ENCODE results near the gene SRC.

SRC gene

DNA sequence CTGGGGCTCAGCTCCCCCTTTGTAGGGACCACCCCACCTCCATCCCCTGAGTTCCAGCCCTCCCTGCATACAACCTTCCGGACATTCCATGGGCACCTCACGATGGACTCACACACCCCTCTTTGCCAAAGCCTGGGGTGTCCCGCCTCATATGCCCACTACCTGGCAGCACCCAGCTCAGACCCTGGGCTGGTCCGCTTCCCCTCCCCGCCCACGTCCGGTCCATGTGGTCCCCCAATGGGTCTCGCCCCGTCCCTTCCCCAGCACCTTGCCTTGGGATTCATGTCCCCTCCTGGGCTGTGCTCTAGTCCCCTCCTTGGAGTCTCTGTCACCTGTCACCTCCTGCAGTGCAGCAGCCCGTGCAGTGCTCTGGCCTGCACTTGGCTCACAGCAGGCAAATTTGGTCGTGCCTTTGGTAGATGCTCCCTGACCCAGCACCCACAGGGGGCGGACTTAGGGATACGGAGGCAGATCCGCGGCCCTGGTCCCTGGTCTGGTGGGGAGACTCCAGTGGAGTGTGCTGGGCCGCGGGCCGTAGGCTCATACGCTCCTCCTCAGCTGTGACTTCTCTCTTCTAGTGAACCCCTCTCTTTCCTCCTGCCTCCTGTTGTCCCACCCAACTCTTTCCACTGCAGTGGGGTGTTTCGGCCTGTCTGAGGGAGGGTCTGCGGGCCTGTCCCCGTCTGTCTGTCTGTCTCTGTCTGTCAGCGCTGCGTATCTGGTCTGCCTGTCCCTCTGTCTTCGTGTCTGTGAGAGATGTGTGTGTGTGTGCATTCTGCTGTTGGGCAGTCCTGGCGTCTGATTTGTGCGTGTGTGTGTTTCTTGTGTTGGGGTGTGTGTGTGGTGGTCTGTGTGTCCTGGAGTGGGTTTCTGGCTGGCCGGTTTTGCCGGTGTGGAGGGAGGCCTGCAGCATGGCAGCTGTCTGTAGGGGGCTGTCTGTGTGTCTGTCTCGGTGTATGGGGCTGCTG lies 69.5 kb downstream of the SRC start:
- Histone ChIP-seq H3K27ac (ENCODE audit: insufficient read depth, low read depth, low read length, poor library complexity, severe bottlenecking) (no peak overlapping the region), H3K27me3 (ENCODE audit: control insufficient read depth, insufficient read depth, low read length, poor library complexity, severe bottlenecking) (peaks cover 23% of the 10 kb centered on the region), H3K9me3 (ENCODE audit: control insufficient read depth, low read length) (no peaks in the 10 kb centered on the region), H3K4me3 (ENCODE audit: insufficient read depth, low read depth, low read length) (no peak overlapping the region), H3K4me1 (ENCODE audit: control insufficient read depth, insufficient read depth, low read length) (peaks cover 49% of the 10 kb centered on the region), H3K36me3 (ENCODE audit: control insufficient read depth, insufficient read depth, low read length) (no peaks in the 10 kb centered on the region)
- 86 to 87% methylated on average over 30 of the region's 30 CpGs for WGBS, 2 experiments

DNA sequence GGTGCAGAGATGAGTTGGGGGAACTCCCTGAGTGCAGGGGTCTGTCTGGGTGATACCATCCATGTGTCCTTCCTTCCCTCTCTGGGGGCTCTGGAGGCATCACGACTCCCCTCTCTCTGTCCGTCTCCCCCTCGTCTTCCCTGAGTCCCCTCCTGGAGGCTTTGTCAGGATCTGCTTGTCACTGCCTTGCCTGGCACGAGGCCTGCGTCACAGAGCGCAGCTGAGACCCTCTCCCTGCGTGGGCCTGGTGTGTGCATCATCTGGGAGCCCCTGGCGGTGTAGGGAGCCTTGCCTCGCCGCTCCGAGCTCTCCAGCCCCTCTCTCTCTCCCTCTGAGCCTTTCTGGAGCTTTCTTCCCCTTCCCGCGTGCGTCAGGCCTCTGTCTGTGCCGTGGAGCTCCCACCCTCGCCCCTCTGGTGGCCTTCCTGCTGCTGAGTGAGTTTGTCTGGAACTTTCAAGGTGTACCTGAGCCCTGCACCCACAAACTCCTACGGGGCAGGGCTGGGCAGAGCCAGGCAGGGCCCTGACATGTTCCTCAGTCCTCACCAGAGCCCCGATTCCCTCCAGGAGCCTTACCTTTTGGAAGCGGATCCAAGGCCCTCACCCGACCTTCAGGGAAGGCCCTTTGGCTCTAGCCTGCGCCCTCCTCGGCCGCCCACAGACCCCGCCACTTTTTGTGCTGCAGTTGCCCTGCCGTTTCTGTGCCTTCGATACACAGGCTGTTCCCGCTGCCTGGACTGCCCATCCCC lies 70.3 kb downstream of the SRC start:
- Histone ChIP-seq H3K27ac (ENCODE audit: insufficient read depth, low read depth, low read length, poor library complexity, severe bottlenecking) (no peak overlapping the region), H3K9me3 (ENCODE audit: control insufficient read depth, low read length) (no peaks in the 10 kb centered on the region), H3K36me3 (ENCODE audit: control insufficient read depth, insufficient read depth, low read length) (no peaks in the 10 kb centered on the region), H3K4me1 (ENCODE audit: control insufficient read depth, insufficient read depth, low read length) (peaks cover 58% of the 10 kb centered on the region), H3K27me3 (ENCODE audit: control insufficient read depth, insufficient read depth, low read length, poor library complexity, severe bottlenecking) (peaks cover 23% of the 10 kb centered on the region), H3K4me3 (ENCODE audit: insufficient read depth, low read depth, low read length) (no peak overlapping the region)
- 86% methylated on average over 27 of the region's 27 CpGs for WGBS, 2 experiments

DNA sequence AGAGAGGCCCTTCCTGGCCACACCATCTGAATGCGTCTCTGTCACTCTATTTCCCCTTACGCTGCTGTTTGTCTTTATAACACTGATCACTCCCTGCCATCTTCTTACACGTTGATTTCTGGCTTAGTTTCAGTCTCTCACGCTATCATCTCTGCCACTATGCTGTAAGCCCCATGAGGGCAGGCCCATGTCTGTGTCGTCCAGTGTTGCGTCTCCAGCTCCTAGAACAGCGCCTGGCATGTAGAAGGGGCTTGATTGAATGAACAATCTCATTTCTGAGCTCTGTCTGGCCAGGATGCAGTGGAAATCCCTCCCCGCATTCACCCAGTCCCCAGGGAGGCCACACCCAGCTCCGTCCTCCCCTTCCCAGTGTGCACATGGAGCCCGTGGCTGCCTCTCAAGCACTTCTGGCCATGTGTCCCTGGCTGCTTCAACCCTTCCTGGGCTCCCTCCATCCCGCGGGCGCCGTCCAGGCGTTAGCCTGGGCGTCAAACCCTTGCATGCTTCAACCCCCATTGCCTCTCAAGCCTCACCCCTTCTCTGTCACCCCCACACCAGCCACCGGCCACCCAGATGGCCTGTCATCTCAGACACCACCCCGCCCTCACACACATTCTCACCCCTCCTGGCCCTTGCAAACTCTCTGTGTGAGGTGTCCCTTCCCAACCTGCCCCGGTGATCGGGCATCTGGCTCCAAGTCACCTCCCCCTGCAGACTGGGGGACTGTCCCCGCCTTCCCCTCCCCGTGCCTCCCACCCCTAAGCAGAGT lies 71.1 kb downstream of the SRC start:
- Histone ChIP-seq H3K27me3 (ENCODE audit: control insufficient read depth, insufficient read depth, low read length, poor library complexity, severe bottlenecking) (peaks cover 23% of the 10 kb centered on the region), H3K27ac (ENCODE audit: insufficient read depth, low read depth, low read length, poor library complexity, severe bottlenecking) (no peak overlapping the region), H3K9me3 (ENCODE audit: control insufficient read depth, low read length) (no peaks in the 10 kb centered on the region), H3K4me1 (ENCODE audit: control insufficient read depth, insufficient read depth, low read length) (peaks cover 62% of the 10 kb centered on the region), H3K36me3 (ENCODE audit: control insufficient read depth, insufficient read depth, low read length) (no peaks in the 10 kb centered on the region), H3K4me3 (ENCODE audit: insufficient read depth, low read depth, low read length) (no peak overlapping the region)
- 90 to 91% methylated on average over 22 of the region's 22 CpGs for WGBS, 2 experiments

- H3K4me3 ChIP-seq (ENCODE audit: insufficient read depth, low read depth, low read length): no peak overlapping the region
- no peaks in the 10 kb centered on the region for H3K36me3 ChIP-seq (ENCODE audit: control insufficient read depth, insufficient read depth, low read length)
- H3K27ac ChIP-seq (ENCODE audit: insufficient read depth, low read depth, low read length, poor library complexity, severe bottlenecking): no peak overlapping the region
- peaks cover 62% of the 10 kb centered on the region for H3K4me1 ChIP-seq (ENCODE audit: control insufficient read depth, insufficient read depth, low read length)
- peaks cover 23% of the 10 kb centered on the region for H3K27me3 ChIP-seq (ENCODE audit: control insufficient read depth, insufficient read depth, low read length, poor library complexity, severe bottlenecking)
- no peaks in the 10 kb centered on the region for H3K9me3 ChIP-seq (ENCODE audit: control insufficient read depth, low read length)
- 64 to 67% methylated on average over 22 of the region's 22 CpGs for whole genome bisulfite sequencing, 2 experiments
These were observed 71.9 kb downstream of the SRC start for GRCh38 chr20:37417617-37418467.

DNA sequence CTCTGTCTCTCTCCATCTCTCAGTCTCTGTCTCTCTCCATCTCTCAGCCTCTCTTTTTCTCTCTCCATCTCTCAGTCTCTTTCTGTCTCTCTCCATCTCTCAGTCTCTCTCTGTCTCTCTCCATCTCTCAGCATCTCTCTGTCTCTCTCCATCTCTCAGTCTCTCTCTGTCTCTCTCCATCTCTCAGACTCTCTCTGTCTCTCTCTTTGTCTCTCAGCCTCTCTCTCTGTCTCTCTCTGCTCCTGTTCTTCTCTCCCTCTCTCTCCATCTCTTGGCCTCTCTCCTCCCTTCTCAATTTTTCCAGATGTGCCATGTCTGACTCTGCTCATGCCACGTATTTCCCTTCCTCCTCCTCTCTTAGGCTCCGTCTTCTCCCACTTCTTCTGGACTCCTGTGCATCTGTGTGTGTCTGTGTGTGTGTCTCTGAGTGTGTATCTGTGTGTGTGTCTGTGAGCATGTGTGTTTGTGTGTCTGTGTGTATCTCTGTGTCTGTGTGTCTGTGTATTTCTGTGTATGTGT lies 72.7 kb downstream of the SRC start:
- Histone ChIP-seq H3K4me1 (ENCODE audit: control insufficient read depth, insufficient read depth, low read length) (peaks cover 56% of the 10 kb centered on the region), H3K4me3 (ENCODE audit: insufficient read depth, low read depth, low read length) (no peak overlapping the region), H3K36me3 (ENCODE audit: control insufficient read depth, insufficient read depth, low read length) (no peaks in the 10 kb centered on the region), H3K27me3 (ENCODE audit: control insufficient read depth, insufficient read depth, low read length, poor library complexity, severe bottlenecking) (peaks cover 18% of the 10 kb centered on the region), H3K27ac (ENCODE audit: insufficient read depth, low read depth, low read length, poor library complexity, severe bottlenecking) (no peak overlapping the region), H3K9me3 (ENCODE audit: control insufficient read depth, low read length) (no peaks in the 10 kb centered on the region)
- WGBS, 2 experiments: 78 to 89% methylated on average over 2 of the region's 2 CpGs

- WGBS, 2 experiments: 92 to 96% methylated on average over 3 of the region's 3 CpGs
- no peaks in the 10 kb centered on the region for H3K36me3 ChIP-seq (ENCODE audit: control insufficient read depth, insufficient read depth, low read length)
- H3K4me3 ChIP-seq (ENCODE audit: insufficient read depth, low read depth, low read length): no peak overlapping the region
- no peaks in the 10 kb centered on the region for H3K9me3 ChIP-seq (ENCODE audit: control insufficient read depth, low read length)
- H3K4me1 ChIP-seq (ENCODE audit: control insufficient read depth, insufficient read depth, low read length): peaks cover 52% of the 10 kb centered on the region
- no peak overlapping the region for H3K27ac ChIP-seq (ENCODE audit: insufficient read depth, low read depth, low read length, poor library complexity, severe bottlenecking)
- H3K27me3 ChIP-seq (ENCODE audit: control insufficient read depth, insufficient read depth, low read length, poor library complexity, severe bottlenecking): peaks cover 15% of the 10 kb centered on the region
These were observed 73.4 kb downstream of the SRC start for GRCh38 chr20:37419307-37419706.

DNA sequence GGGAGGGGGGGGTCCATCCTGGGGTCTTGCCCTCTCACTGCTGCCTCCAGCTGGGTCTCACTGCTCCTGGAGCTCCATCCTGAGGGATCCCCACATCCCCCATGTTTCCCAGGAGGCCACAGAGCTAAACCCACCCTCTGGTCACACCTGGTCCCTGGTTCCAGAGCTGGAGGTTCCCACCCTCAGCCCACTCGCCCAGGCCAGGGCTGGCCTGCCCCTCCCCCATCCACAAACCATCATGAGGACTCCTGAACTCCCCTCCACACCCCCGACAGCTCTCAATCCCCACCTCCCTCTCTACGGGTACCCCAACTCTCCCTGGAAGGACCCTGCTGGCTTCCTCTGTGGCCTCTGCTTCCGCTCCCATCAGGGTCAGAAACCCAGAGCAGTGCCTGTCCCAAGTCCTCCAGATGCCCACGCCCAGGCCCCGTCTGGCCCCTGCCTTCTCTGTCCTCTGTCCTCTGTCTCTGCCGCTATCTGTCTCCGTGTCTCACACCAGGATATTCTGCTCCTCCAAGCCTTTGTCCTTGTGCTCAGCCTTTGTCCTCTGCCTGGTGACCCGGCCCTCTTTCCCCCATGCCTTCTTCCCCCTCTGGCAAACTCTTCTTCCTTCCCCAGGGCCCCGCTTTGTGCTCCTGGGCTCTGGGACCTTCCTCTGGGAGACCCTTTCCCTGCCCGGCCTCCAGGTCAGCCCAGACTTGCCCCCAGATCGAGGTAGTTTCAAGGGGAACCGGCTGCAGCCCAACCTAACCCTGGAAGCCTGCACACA lies 74.0 kb downstream of the SRC start:
- Histone ChIP-seq H3K4me1 (ENCODE audit: control insufficient read depth, insufficient read depth, low read length) (peaks cover 49% of the 10 kb centered on the region), H3K9me3 (ENCODE audit: control insufficient read depth, low read length) (no peaks in the 10 kb centered on the region), H3K36me3 (ENCODE audit: control insufficient read depth, insufficient read depth, low read length) (no peaks in the 10 kb centered on the region), H3K4me3 (ENCODE audit: insufficient read depth, low read depth, low read length) (no peak overlapping the region), H3K27ac (ENCODE audit: insufficient read depth, low read depth, low read length, poor library complexity, severe bottlenecking) (peak overlapping the region; percentile 36), H3K27me3 (ENCODE audit: control insufficient read depth, insufficient read depth, low read length, poor library complexity, severe bottlenecking) (peaks cover 9% of the 10 kb centered on the region)
- WGBS, 2 experiments: 63 to 67% methylated on average over 13 of the region's 13 CpGs

GRCh38 chr20:37420610-37421009 lies 74.7 kb downstream of the SRC start:
- Histone ChIP-seq H3K4me3 (ENCODE audit: insufficient read depth, low read depth, low read length) (no peak overlapping the region), H3K27me3 (ENCODE audit: control insufficient read depth, insufficient read depth, low read length, poor library complexity, severe bottlenecking) (peaks cover 3% of the 10 kb centered on the region)
- WGBS, 2 experiments: 94 to 95% methylated on average over 13 of the region's 13 CpGs

More at GRCh38 chr20:37420610-37421009, 74.7 kb downstream of the SRC start:
- no peaks in the 10 kb centered on the region for H3K9me3 ChIP-seq (ENCODE audit: control insufficient read depth, low read length)
- H3K27ac ChIP-seq (ENCODE audit: insufficient read depth, low read depth, low read length, poor library complexity, severe bottlenecking): no peak overlapping the region
- peaks cover 49% of the 10 kb centered on the region for H3K4me1 ChIP-seq (ENCODE audit: control insufficient read depth, insufficient read depth, low read length)
- no peaks in the 10 kb centered on the region for H3K36me3 ChIP-seq (ENCODE audit: control insufficient read depth, insufficient read depth, low read length)
